WI38 (cell line): ENCODE measurements around the gene CDKN2C.
"Not testable (repeated sequence)": the region's sequence is repeated elsewhere in the genome, so short reads cannot be mapped to it uniquely, and the experiment has no call there.

Source experiments
- H3K4me3 ChIP-seq: 2 replicates; pipeline ENCODE4 v1.5.1; 2011; ENCODE audit warnings: low read depth, mild to moderate bottlenecking, control low read depth, low read length
- CTCF ChIP-seq: IDR thresholded peaks from 2 replicates; pipeline ENCODE4 v1.5.1; 2012; ENCODE audit warnings: low read depth, mild to moderate bottlenecking, control low read depth, low read length

The CDKN2C gene

GRCh38 chr1:50930965-50931737 lies 38.9 kb upstream of the CDKN2C start:
- TF ChIP-seq CTCF = no peak
- no peak overlapping the region for H3K4me3 ChIP-seq

GRCh38 chr1:50932043-50932442 lies 38.0 kb upstream of the CDKN2C start:
- H3K4me3 ChIP-seq = not testable (repeated sequence)

- H3K4me3 ChIP-seq = not testable (repeated sequence)
Observed at GRCh38 chr1:50933770-50934169, 36.3 kb upstream of the CDKN2C start.

- no peak for TF ChIP-seq CTCF
- no peak overlapping the region for H3K4me3 ChIP-seq
Observed at GRCh38 chr1:50934838-50935237, 35.2 kb upstream of the CDKN2C start.

GRCh38 chr1:50935276-50935675 lies 34.8 kb upstream of the CDKN2C start:
- H3K4me3 ChIP-seq = not testable (repeated sequence)

- no peak overlapping the region for H3K4me3 ChIP-seq
- no peak for TF ChIP-seq CTCF
Observed at GRCh38 chr1:50936321-50936720, 33.7 kb upstream of the CDKN2C start.

- no peak overlapping the region for H3K4me3 ChIP-seq
- no peak for TF ChIP-seq CTCF
Observed at GRCh38 chr1:50940291-50940690, 29.8 kb upstream of the CDKN2C start.

GRCh38 chr1:50942334-50942733 lies 27.7 kb upstream of the CDKN2C start:
- H3K4me3 ChIP-seq = no peak overlapping the region
- no peak for TF ChIP-seq CTCF

GRCh38 chr1:50949286-50949982 lies 20.6 kb upstream of the CDKN2C start:
- H3K4me3 ChIP-seq = no peak overlapping the region
- no peak for TF ChIP-seq CTCF
